ENCODE results near the gene SCN4A. TPM values are rescaled to one million over a fixed set of nuclear protein-coding genes. Genes with fewer than 3 reads are reported as not detected.

The SCN4A gene
- total and polyA plus RNA-seq, 2 of the 13 experiments (the other 11 are each of a cell fraction or from before 2014, with no cell fraction given): 0.02 to 0.03 TPM

DNA sequence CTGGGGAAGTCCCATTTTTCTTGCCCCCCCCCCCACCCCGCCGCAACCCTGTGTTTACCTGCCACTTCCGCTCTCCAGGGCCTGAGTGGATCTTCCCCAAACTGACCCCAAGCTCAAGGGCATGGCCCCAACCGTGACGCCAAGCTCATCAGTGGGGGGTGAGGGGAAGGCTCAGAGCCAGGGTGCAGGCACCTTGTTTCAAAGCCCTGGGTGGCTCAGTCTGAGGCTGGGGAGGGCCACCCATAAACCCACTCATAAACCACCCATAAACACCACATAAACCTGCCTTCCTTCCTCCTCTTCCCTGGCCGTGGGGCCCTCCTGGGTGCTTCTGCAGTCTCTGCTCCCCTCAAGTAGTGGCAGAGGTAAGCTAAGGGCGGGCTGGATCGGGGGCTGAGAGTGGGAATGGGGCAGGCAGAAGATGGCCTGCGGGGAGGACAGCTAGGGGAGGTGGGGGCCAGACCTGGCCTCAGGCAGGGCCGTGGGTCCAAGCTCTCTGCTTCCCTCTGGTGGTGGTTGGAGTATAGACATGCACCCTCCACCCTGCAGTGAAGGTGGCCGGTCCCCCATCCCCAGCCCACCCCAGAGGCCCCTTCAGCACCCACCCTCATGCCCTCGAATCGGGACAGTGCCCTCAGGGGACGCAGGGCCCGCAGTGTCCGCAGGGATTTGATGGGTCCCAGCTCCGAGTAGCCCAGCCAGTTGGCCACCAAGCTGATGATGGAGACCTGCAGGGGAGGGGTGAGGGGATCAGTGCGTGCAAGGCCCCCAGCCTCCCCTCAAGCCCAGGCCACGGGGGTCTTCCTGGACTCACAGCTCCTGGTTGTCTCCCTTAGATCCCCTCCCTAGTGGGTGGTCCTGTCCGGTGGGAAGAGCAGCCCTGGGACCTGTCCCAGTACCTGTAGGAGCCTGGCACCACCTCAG lies 26.0 kb downstream of the SCN4A start (continued):
- TF ChIP-seq, protein P1, sequence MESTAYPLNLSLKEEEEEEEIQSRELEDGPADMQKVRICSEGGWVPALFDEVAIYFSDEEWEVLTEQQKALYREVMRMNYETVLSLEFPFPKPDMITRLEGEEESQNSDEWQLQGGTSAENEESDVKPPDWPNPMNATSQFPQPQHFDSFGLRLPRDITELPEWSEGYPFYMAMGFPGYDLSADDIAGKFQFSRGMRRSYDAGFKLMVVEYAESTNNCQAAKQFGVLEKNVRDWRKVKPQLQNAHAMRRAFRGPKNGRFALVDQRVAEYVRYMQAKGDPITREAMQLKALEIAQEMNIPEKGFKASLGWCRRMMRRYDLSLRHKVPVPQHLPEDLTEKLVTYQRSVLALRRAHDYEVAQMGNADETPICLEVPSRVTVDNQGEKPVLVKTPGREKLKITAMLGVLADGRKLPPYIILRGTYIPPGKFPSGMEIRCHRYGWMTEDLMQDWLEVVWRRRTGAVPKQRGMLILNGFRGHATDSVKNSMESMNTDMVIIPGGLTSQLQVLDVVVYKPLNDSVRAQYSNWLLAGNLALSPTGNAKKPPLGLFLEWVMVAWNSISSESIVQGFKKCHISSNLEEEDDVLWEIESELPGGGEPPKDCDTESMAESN (CRISPR knock-in tag; conservative IDR thresholded peaks at IDR 0.05): no peak
- TF ChIP-seq FOXC1 (CRISPR knock-in tag; IDR thresholded peaks at IDR 0.05; ENCODE audit: borderline replicate concordance) (no peak), CC2D1A (CRISPR knock-in tag; IDR thresholded peaks at IDR 0.05) (no peak), CREM (IDR thresholded peaks at IDR 0.05) (no peak), CREM (CRISPR knock-in tag; IDR thresholded peaks at IDR 0.05) (no peak), BRF2 (CRISPR knock-in tag; IDR thresholded peaks at IDR 0.05) (no peak), RXRA (CRISPR knock-in tag; IDR thresholded peaks at IDR 0.05) (no peak), ZNF20 (CRISPR knock-in tag; IDR thresholded peaks at IDR 0.05) (no peak), ZNF768 (CRISPR knock-in tag; IDR thresholded peaks at IDR 0.05) (peak; percentile 31; the same call in 1 of the 2 replicates), JDP2 (CRISPR knock-in tag; IDR thresholded peaks at IDR 0.05; ENCODE audit: borderline replicate concordance) (no peak), SIN3B (IDR thresholded peaks at IDR 0.05; ENCODE audit: low read length) (no peak), DNMT3B (CRISPR knock-in tag; conservative IDR thresholded peaks at IDR 0.05) (no peak), FOXK1 (CRISPR knock-in tag; IDR thresholded peaks at IDR 0.05; ENCODE audit: borderline replicate concordance, low read depth) (no peak), CHCHD3 (CRISPR knock-in tag; IDR thresholded peaks at IDR 0.05) (no peak), ZNF672 (CRISPR knock-in tag; IDR thresholded peaks at IDR 0.05) (no peak), AFF4 (CRISPR knock-in tag; IDR thresholded peaks at IDR 0.05) (no peak), TBP (CRISPR knock-in tag; IDR thresholded peaks at IDR 0.05) (no peak), DNMT1 (CRISPR knock-in tag; IDR thresholded peaks at IDR 0.05) (peak; percentile 40; the same call in 1 of the 2 replicates), ASH2L (IDR thresholded peaks at IDR 0.05; ENCODE audit: insufficient read length, low read depth, low read length) (no peak), MTF2 (CRISPR knock-in tag; IDR thresholded peaks at IDR 0.05; ENCODE audit: borderline replicate concordance) (no peak), ZFP62 (CRISPR knock-in tag; IDR thresholded peaks at IDR 0.05) (no peak), ZNF343 (CRISPR knock-in tag; IDR thresholded peaks at IDR 0.05) (peak; percentile 69; the same call in 1 of the 2 replicates), AKAP8 (CRISPR knock-in tag; IDR thresholded peaks at IDR 0.05) (0 out of 2 replicates have a peak, but pooled peaks have one; percentile 60), ZNF432 (CRISPR knock-in tag; IDR thresholded peaks at IDR 0.05; ENCODE audit: borderline replicate concordance) (no peak)

Data from HepG2 (cell line).